WTC11 (cell line): Measurements from ENCODE around the gene KRT35. TPM values are rescaled to one million over a fixed set of nuclear protein-coding genes. Genes with fewer than 3 reads are reported as not detected.
"Not testable (repeated sequence)": the region's sequence is repeated elsewhere in the genome, so short reads cannot be mapped to it uniquely, and the experiment has no call there.

Source experiments
- ATAC-seq: fragments of 200-7000 bp; cut with Tn5 transposase; 2 replicates; pipeline ENCODE4 v1.10.0; 2021; ENCODE audit warnings: mild to moderate bottlenecking, moderate library complexity
- CTCF ChIA-PET: fragments of 300-600 bp; sonication (Branson Sonifier 250); formaldehyde crosslinking; loops from one replicate; lab custom pipeline; 2021; ENCODE audit warnings: antibody characterized with exemption; lab: Charles Lee
- POLR2A ChIA-PET: fragments of 350-600 bp; sonication (Branson Sonifier 250); formaldehyde crosslinking; loops from one replicate; lab custom pipeline; 2021; ENCODE audit warnings: antibody characterized with exemption; lab: Charles Lee
- DNase-seq: peaks from one replicate; pipeline ENCODE4 v3.0.0; 2021; ENCODE audit warnings: low spot score
- H3K27ac Mint-ChIP-seq: 2 replicates; pipeline ENCODE4 v1.8.0; 2021; ENCODE audit warnings: mixed read lengths
- H3K27me3 Mint-ChIP-seq: 2 replicates; pipeline ENCODE4 v1.8.0; 2021; ENCODE audit warnings: low read depth, mild to moderate bottlenecking, moderate library complexity, mixed read lengths
- H3K36me3 Mint-ChIP-seq: 2 replicates; pipeline ENCODE4 v1.8.0; 2021; ENCODE audit warnings: mixed read lengths
- H3K4me1 Mint-ChIP-seq: 2 replicates; pipeline ENCODE4 v1.8.0; 2022; ENCODE audit warnings: mixed read lengths
- H3K4me3 Mint-ChIP-seq: 2 replicates; pipeline ENCODE4 v1.8.0; 2021; ENCODE audit warnings: mild to moderate bottlenecking, moderate library complexity, mixed read lengths
- H3K9me3 Mint-ChIP-seq: 2 replicates; pipeline ENCODE4 v1.8.0; 2021; ENCODE audit warnings: mixed read lengths
- CBFB ChIP-seq: sonication (generic); formaldehyde crosslinking; IDR thresholded peaks from 2 replicates; pipeline ENCODE4 v1.8.1; 2022; ENCODE audit warnings: mild to moderate bottlenecking, low read depth, missing genetic modification reagents
- E2F1 ChIP-seq: sonication (generic); formaldehyde crosslinking; IDR thresholded peaks from 2 replicates; pipeline ENCODE4 v1.8.0; 2022; ENCODE audit warnings: mild to moderate bottlenecking, missing genetic modification reagents
- ERG ChIP-seq: fragments of 250-450 bp; sonication (Bioruptor Pico); IDR thresholded peaks from 2 replicates; pipeline ENCODE4 v1.8.0; 2021; ENCODE audit warnings: mild to moderate bottlenecking
- GRHL2 ChIP-seq: fragments of 250-450 bp; sonication (Bioruptor Pico); IDR thresholded peaks from 2 replicates; pipeline ENCODE4 v1.8.0; 2022; ENCODE audit warnings: mild to moderate bottlenecking, moderate library complexity; ENCODE audit not compliant: insufficient replicate concordance, severe bottlenecking
- MXD4 ChIP-seq: fragments of 250-450 bp; sonication (Bioruptor Pico); IDR thresholded peaks from 2 replicates; pipeline ENCODE4 v1.8.0; 2021; ENCODE audit warnings: mild to moderate bottlenecking, moderate library complexity, borderline replicate concordance
- MYBL2 ChIP-seq: sonication (generic); formaldehyde crosslinking; IDR thresholded peaks from 2 replicates; pipeline ENCODE4 v1.8.1; 2023; ENCODE audit warnings: mild to moderate bottlenecking, moderate library complexity, missing genetic modification reagents
- NFATC4 ChIP-seq: fragments of 250-450 bp; sonication (Bioruptor Pico); IDR thresholded peaks from 2 replicates; pipeline ENCODE4 v1.9.0; 2021; ENCODE audit warnings: mild to moderate bottlenecking
- STAT6 ChIP-seq: sonication (generic); formaldehyde crosslinking; conservative IDR thresholded peaks from 2 replicates; pipeline ENCODE4 v1.8.1; 2023; ENCODE audit warnings: mild to moderate bottlenecking, low read depth, missing genetic modification reagents, moderate library complexity
- TEAD4 ChIP-seq: sonication (generic); formaldehyde crosslinking; IDR thresholded peaks from 2 replicates; pipeline ENCODE4 v1.8.0; 2022; ENCODE audit warnings: mild to moderate bottlenecking, missing genetic modification reagents
- ZNF121 ChIP-seq: sonication (generic); formaldehyde crosslinking; IDR thresholded peaks from 2 replicates; pipeline ENCODE4 v1.8.0; 2023; ENCODE audit warnings: missing genetic modification reagents
- total RNA-seq: library from RNA; stranded (reverse); gene quantifications from 3 replicates; pipeline ENCODE4 v1.2.3, GENCODE V29; 2021
- TF ChIP-seq, protein P1 (sequence below): fragments of 250-450 bp; sonication (Bioruptor Pico); IDR thresholded peaks from 2 replicates; pipeline ENCODE4 v2.1.2; 2022; ENCODE audit warnings: mild to moderate bottlenecking, moderate library complexity
- TF ChIP-seq, protein P2 (sequence below): sonication (generic); formaldehyde crosslinking; IDR thresholded peaks from 2 replicates; pipeline ENCODE4 v1.8.1; 2023; ENCODE audit warnings: mild to moderate bottlenecking, missing genetic modification reagents
- TF ChIP-seq, protein P3 (sequence below): sonication (generic); formaldehyde crosslinking; IDR thresholded peaks from 2 replicates; pipeline ENCODE4 v1.8.1; 2022; ENCODE audit warnings: low read depth, missing genetic modification reagents, borderline replicate concordance
- TF ChIP-seq, protein P4 (sequence below): sonication (generic); formaldehyde crosslinking; IDR thresholded peaks from 2 replicates; pipeline ENCODE4 v1.8.1; 2023; ENCODE audit warnings: mild to moderate bottlenecking, missing genetic modification reagents, moderate library complexity

KRT35 gene
- total RNA-seq, 1 experiment from 2014 or later: not detected

DNA sequence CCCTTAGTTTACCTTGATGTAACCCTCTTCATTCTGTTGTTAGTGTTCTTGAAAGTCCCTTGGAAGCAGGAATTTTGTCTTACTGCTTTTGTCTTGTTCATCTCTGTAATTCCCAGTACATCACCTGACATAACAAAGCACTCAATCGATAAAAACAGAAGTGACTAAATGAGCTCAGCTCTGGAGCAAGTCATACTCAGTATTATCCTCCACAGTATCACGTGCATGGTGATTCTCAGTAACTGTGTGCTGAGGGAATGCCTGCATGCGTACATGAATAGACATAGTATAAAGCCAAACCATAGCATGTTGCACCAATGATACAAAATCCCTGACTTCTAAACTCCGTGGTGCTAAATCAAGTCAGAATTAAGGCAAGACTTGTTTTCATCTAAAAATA lies 47.4 kb downstream of the KRT35 start (continued):
- TF ChIP-seq, protein P1, sequence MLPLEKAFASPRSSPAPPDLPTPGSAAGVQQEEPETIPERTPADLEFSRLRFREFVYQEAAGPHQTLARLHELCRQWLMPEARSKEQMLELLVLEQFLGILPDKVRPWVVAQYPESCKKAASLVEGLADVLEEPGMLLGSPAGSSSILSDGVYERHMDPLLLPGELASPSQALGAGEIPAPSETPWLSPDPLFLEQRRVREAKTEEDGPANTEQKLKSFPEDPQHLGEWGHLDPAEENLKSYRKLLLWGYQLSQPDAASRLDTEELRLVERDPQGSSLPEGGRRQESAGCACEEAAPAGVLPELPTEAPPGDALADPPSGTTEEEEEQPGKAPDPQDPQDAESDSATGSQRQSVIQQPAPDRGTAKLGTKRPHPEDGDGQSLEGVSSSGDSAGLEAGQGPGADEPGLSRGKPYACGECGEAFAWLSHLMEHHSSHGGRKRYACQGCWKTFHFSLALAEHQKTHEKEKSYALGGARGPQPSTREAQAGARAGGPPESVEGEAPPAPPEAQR (CRISPR knock-in tag): no peak
- TF ChIP-seq GRHL2 (CRISPR knock-in tag) (no peak), TEAD4 (CRISPR knock-in tag) (no peak), ERG (CRISPR knock-in tag) (no peak), STAT6 (CRISPR knock-in tag) (no peak), ZNF121 (CRISPR knock-in tag) (no peak), CBFB (CRISPR knock-in tag) (no peak), MXD4 (CRISPR knock-in tag) (no peak), MYBL2 (CRISPR knock-in tag) (no peak), E2F1 (CRISPR knock-in tag) (no peak), NFATC4 (CRISPR knock-in tag) (no peak)
- TF ChIP-seq, protein P2, sequence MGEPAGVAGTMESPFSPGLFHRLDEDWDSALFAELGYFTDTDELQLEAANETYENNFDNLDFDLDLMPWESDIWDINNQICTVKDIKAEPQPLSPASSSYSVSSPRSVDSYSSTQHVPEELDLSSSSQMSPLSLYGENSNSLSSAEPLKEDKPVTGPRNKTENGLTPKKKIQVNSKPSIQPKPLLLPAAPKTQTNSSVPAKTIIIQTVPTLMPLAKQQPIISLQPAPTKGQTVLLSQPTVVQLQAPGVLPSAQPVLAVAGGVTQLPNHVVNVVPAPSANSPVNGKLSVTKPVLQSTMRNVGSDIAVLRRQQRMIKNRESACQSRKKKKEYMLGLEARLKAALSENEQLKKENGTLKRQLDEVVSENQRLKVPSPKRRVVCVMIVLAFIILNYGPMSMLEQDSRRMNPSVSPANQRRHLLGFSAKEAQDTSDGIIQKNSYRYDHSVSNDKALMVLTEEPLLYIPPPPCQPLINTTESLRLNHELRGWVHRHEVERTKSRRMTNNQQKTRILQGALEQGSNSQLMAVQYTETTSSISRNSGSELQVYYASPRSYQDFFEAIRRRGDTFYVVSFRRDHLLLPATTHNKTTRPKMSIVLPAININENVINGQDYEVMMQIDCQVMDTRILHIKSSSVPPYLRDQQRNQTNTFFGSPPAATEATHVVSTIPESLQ (CRISPR knock-in tag): no peak
- TF ChIP-seq, protein P3, sequence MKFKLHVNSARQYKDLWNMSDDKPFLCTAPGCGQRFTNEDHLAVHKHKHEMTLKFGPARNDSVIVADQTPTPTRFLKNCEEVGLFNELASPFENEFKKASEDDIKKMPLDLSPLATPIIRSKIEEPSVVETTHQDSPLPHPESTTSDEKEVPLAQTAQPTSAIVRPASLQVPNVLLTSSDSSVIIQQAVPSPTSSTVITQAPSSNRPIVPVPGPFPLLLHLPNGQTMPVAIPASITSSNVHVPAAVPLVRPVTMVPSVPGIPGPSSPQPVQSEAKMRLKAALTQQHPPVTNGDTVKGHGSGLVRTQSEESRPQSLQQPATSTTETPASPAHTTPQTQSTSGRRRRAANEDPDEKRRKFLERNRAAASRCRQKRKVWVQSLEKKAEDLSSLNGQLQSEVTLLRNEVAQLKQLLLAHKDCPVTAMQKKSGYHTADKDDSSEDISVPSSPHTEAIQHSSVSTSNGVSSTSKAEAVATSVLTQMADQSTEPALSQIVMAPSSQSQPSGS (CRISPR knock-in tag): no peak
- TF ChIP-seq, protein P4, sequence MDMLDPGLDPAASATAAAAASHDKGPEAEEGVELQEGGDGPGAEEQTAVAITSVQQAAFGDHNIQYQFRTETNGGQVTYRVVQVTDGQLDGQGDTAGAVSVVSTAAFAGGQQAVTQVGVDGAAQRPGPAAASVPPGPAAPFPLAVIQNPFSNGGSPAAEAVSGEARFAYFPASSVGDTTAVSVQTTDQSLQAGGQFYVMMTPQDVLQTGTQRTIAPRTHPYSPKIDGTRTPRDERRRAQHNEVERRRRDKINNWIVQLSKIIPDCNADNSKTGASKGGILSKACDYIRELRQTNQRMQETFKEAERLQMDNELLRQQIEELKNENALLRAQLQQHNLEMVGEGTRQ (CRISPR knock-in tag): no peak

- H3K9me3 Mint-ChIP-seq, POLR2A ChIA-PET, H3K4me1 Mint-ChIP-seq, H3K36me3 Mint-ChIP-seq, H3K27me3 Mint-ChIP-seq, H3K4me3 Mint-ChIP-seq, ATAC-seq, DNase-seq, H3K27ac Mint-ChIP-seq: not testable (repeated sequence)
- CTCF ChIA-PET: interaction anchor here (1.6 to 2.5 kb wide), 2 partner anchors 13 to 119 kb away, joined by 5 to 16 read pairs; no protein-coding TSS in a partner anchor
Measured at GRCh38 chr17:41430376-41430775, 50.6 kb downstream of the KRT35 start.
